Panc1 (cell line): ENCODE results near the gene TBC1D10A.

Source experiments
- CTCF ChIP-seq: fragments of 450-650 bp; IDR thresholded peaks from 2 replicates; pipeline ENCODE4 v1.5.1; 2017; ENCODE audit warnings: mild to moderate bottlenecking
- TCF7L2 ChIP-seq: IDR thresholded peaks from 2 replicates; pipeline ENCODE4 v1.6.1; 2011; ENCODE audit warnings: mild to moderate bottlenecking, low read depth, low read length, inconsistent platforms

GRCh38 chr22:30247974-30248373 is 78.8 kb downstream of the TBC1D10A start:
- no peak for TF ChIP-seq CTCF
- no peak for TF ChIP-seq TCF7L2
